RWPE1 (cell line): ENCODE data around the gene BCORL1.

Experiments
- CTCF ChIA-PET: fragments of 350-600 bp; sonication (Branson Sonifier 250); formaldehyde crosslinking; extraction: SDS; loops from one replicate; lab custom pipeline; 2021; lab: Yijun Ruan, JAX
- POLR2A ChIA-PET: fragments of 400-600 bp; formaldehyde crosslinking; extraction: SDS; loops from one replicate; lab custom pipeline; 2020; ENCODE audit warnings: antibody characterized with exemption; ENCODE audit not compliant: low non-redundant PET; lab: Yijun Ruan, JAX
- DNase-seq: peaks from one replicate; pipeline ENCODE4 v3.0.0; 2012; ENCODE audit warnings: low spot score
- H3K27ac ChIP-seq: fragments of 450-650 bp; 2 replicates; pipeline ENCODE4 v1.5.1; 2017
- CTCF ChIP-seq: fragments of 450-650 bp; conservative IDR thresholded peaks from 2 replicates; pipeline ENCODE4 v1.5.1; 2017; ENCODE audit warnings: low read depth, mild to moderate bottlenecking

BCORL1 gene

DNA sequence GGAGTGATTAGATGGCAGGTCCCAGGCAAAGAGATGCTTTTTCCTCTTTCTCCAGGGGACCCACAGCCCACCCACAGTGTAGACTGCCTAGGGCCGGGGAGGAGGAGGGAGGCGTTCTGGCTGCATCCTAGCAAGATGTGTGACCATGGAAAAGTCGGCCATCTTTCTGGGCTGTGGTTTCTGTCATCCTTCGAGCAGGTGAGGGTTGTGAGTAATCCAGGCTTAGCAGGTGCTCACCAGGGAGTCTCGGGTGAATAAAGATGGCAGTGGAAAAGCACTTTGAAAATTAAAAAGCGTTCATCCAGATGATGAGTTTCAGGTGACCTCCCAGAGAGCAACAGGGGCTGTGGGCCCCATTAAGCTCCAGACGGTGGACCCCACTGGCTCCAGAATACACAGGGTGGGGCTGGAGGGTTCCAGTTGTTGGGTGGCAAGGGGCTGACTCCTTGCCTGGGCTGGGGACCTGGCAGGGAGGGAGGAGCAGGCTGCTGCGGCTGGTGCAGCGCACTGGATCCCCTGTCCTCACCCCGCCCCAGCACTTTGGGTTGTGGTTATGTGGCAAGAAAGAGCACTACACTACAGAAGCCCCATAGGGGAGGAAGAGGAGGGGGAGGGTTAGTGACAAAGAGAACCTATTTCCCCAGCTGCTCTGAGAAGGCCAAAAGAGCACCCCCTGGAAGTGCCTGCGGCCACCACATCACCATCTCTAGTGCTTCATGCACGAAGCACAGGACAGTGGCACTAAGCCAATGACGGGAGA, 104.2 kb downstream of the BCORL1 start:
- CTCF ChIA-PET = no interaction called here
- POLR2A ChIA-PET = no interaction called here
- no peak for DNase-seq

DNA sequence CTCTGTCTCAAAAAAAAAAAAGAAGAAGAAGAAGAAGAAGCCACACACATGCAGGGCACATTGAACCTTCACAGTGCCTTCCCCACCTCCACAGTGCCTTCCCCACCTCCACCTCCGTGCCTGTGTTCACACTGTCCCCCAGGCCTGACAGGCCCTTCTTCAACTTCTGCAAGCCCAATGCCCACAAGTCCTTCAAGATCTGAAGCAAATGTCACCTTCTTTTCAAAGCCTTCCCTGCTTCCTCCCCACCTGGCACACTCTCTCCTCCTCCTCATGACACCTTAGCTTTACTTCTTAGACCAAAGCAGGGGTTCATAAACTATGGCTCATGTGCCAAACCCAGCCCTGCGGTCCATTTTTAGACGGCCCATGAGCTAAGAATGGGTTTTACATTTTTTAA, 107.9 kb downstream of the BCORL1 start:
- no peak for DNase-seq
- TF ChIP-seq CTCF = no peak
- ChIA-PET CTCF (no interaction called here), POLR2A (no interaction called here)
- H3K27ac ChIP-seq = peak overlapping the region; percentile 40; the same call in 1 of the 2 replicates

More for the DNA sequence above, 104.2 kb downstream of the BCORL1 start:
- peak overlapping the region; percentile 18; the same call in 1 of the 2 replicates for H3K27ac ChIP-seq
- no peak for TF ChIP-seq CTCF

DNA sequence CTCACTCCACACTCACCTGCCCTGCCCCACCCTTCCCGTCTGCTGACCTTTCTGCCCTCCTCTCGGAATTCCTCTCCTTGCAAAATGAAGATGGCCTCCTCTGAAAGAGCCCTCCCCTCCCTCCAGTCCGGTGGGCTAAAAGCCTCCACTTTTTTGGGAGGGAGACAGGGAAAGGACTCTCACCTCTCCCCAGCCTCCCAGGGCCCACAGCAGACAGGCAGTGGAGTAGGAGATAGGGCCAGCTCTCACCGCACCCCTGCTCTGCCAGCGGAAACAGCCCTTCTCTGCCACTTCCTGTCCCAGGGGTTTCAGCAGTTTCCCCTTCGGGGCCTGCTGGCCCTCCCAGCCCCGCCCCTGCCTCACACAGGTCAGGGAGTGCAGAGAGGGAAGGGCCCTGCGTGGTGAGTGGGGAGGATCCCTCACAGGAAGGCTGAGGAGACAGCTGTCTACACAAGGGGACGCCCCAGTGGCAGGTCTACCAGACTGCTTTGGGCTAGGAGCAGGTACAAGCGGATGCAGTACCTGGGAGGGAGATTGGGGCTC, 109.6 kb downstream of the BCORL1 start:
- DNase-seq = no peak
- no peak for TF ChIP-seq CTCF
- POLR2A ChIA-PET = no interaction called here
- CTCF ChIA-PET = no interaction called here
- peak overlapping the region; percentile 45 for H3K27ac ChIP-seq

DNA sequence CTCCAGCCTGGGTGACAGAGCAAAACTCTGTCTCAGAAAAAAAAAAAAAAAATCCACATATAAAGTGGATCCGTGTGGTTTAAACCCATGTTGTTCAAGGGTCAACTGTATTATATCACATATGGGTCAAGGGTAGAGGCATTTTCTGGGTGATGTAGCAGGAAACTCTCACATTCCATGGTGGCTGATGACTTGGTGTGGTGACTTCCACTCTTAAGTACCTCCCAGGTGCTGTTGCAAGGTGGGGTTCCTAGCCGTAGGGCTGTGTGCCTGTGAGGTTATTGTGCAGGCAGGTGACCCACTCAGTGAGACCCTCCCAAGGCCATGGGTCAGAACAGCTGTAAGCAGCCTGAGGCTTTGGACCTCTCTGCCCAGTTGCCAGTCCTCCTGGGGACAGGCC, 110.8 kb downstream of the BCORL1 start:
- POLR2A ChIA-PET = no interaction called here
- no peak for TF ChIP-seq CTCF
- CTCF ChIA-PET = no interaction called here
- peak overlapping the region; percentile 58; the same call in 1 of the 2 replicates for H3K27ac ChIP-seq
- no peak for DNase-seq

- peak overlapping the region; percentile 58 for H3K27ac ChIP-seq
- TF ChIP-seq CTCF = no peak
- CTCF ChIA-PET = no interaction called here
- no peak for DNase-seq
- POLR2A ChIA-PET = no interaction called here
Observed at GRCh38 chrX:130094696-130095095, 112.3 kb downstream of the BCORL1 start.

- CTCF ChIA-PET = no interaction called here
Observed at GRCh38 chrX:130095249-130096030, 113.0 kb downstream of the BCORL1 start.

More at GRCh38 chrX:130095249-130096030, 113.0 kb downstream of the BCORL1 start:
- no peak for DNase-seq
- POLR2A ChIA-PET = no interaction called here
- H3K27ac ChIP-seq = peak overlapping the region; percentile 58
- TF ChIP-seq CTCF = no peak
